ENCODE measurements around the gene TMEM130.
"Not testable (repeated sequence)": the region's sequence is repeated elsewhere in the genome, so short reads cannot be mapped to it uniquely, and the experiment has no call there.

The TMEM130 gene

DNA sequence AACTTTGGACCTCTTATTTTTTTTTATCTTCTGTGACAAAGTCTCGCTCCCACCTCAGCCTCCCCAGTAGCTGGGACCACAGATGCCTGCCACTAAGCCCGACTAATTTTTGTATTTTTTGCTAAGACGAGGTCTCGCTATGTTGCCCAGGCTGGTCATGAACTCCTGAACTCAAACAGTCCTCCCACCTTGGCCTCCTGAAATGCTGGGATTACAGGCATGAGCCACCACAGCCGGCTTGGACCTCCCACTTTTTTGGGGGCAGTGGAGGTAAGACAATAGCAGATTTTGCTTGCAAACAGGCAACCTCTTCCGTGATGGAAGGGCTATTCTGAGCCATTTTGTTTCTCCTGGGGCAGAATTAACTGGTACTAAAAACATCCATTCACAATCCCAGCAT is 7.3 kb upstream of the TMEM130 start:
- DNase-seq (ENCODE audit: low spot score), result no peak

DNA sequence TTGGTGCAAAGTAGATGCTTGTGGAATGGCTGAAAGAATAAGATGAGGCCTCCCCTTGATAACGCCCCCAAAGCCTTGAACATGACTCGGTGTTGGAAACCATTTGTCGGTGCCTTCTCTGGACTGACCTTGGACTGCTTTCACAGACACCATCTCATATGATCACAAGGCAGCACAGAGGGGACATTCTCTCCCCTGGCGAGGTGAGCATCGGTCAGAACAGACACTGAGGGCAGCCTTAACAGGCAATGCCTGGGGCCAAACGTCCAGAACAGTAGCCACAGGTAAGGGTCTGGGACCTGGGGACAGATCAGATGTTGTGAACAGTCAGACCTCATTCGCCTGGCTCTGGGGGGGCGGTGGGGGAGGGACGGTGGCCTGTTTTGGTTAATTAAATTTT is 5.7 kb upstream of the TMEM130 start:
- DNase-seq (ENCODE audit: low spot score), result no peak

DNA sequence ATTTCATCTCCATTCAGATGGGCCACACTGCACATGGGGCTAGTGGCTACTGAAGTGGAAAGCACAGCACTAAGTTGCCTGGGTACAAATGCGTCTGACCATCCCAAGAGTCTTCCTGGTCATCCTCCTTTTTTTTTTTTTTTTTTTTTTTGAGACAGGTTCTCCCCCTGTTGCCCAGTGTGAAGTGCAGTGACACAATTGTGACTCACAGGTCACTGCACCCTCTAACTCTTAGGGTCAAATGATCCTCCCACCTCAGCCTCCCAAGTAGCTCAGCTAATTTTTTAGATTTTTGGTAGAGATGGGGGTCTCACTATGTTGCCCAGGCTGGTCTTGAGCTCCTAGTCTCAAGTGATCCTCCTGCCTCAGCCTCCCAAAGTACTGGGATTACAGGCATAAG is 5.1 kb upstream of the TMEM130 start:
- no peak for DNase-seq (ENCODE audit: low spot score)

DNA sequence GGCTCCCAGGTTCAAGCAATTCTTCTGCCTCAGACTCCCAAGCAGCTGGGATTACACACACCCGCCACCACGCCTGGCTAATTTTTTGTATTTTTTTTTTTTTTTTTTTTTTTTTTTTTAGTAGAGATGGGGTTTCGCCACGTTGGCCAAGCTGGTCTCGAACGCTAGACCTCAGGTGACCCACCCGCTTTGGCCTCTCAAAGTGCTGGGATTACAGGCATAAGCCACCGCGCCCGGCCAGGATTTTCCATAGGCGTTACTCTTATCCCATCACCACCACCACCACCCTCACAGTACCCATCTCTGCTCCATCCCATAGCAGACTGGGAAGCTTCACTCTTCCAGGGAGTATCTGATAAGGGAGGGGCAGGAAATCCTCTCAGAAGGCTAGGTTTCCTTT is 3.8 kb upstream of the TMEM130 start:
- DNase-seq (ENCODE audit: low spot score), result not testable (repeated sequence)

DNA sequence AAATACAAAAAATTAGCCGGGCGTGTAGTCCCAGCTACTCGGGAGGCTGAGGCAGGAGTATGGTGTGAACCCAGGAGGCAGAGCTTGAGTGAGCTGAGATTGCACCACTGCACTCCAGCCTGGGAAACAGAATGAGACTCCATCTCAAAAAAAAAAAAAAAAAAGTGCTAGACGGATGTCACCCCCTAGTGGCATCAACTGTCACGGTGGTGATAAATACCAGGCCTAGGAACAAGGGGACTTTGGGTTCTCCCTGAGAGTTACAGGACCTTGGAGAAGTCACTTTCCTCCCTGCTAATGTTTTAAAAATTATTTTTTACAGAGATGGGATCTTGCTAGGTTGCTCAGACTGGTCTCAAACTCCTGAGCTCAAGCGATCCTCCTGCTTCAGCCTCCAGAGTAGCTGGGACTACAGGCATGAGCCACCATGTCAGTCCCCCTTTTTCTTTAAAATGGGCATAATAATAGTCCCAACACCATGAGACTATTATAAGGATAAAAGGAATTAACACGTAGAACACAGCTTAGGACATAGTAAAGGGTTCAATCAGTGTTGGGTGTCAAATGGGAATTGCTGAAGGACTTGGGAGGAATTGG is 2.6 kb upstream of the TMEM130 start:
- DNase-seq (ENCODE audit: low spot score), result peak; percentile 32

DNA sequence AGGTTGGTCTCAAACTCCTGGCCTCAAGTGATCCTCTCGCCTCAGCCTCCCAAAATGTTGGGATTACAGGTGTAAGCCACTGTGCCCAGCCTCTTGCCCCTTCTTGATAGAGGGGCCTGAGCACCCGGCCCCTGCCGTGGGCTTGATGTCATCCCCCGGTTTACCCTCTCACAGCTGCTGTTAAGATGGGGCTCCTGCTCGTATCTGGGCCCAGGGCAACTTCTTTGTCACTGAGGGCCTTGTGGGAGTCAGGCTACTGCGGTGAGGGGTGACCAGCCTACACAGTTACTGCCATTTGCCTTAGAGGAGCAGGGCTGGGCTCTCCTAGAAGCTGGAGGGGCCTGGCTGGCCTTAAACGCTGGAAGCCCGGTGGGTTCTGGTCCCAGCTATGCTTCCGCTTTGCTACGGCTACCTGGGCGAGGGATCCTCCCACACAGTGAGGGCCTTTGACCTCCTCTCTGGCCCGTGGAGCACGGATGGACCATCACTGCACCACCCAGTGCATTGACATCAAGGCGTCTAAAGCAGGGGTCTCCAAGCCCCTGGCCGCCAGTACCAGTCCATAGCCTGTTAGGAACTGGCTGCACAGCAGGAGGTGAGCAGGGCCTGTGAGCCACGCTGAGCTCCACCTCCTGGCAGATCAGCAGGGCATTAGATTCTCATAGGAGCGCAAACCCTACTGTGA is 1.1 kb upstream of the TMEM130 start:
- DNase-seq (ENCODE audit: low spot score), result no peak

DNA sequence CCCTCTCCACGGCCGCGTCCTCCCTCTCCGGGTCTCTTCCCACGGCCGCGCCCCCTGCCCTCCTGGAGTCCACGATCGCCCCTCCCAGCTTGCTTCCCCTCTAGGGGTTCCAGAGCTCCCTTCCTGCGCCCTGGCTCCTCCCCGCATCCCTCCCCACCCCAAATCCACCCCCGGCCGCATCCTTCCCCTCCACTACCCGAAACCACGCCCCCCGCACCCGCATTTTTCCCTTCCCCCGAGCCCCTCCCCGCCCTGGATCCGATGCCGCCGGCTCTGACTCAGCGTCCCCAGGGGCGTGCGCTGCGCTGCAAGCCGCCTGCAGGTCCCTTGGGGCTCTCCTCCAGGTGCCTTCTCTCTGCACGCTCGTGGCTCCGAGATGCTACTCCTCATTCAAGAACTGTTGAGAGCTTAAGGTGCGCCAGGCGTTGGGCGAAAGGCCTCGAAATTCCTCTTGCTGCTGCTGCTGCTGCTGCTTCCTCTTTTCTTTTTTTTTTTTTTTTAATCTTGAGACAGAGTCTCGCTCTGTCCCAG is 372 bp upstream of the TMEM130 start:
- peak; percentile 52 for DNase-seq (ENCODE audit: low spot score)

DNA sequence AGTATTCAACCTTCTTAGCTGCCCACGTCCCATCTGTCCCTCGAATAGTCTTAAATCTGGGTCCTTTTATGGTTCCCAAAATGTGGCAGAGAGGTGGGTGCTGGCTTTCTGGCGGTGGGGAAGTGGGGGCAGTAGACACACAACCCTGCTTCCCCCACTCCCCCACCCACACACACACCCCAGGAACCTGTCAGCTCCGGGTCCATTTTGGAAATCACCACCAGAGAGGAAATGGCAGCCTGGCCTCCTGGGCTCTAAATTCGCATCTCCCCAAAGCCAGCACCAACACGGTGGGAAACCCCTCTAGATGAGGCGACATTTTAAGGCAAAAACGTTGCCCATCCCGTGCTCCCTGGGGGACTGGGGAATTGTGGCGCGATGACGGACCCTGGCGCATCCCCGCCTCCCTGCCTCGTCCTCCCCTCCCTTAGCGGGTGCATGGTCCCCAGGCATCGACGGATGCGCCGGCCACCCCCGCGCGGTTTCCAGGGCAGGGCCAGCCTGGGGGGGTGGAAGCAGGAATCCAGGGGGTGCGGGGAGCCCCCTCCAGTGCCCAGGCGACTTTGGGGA is 702 bp downstream of the TMEM130 start:
- DNase-seq (ENCODE audit: low spot score), result no peak

DNA sequence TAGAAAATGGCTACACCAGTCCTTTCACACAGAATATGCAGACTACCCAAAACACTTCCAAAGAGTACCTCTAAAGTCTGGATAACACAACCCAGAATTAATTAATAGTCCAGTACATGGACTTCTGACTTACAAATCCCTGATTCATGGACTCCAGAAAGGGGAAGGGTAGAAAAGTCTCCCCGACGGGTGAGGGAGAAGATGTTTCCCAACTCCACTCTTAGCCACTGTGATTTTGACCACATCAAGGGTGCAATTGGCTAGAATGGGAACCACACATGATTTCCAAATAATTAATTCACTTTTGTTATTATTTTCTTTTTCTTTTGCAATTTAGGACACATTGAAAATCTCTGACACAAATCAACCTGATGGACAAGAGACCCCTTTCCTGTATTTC is 1.4 kb downstream of the TMEM130 start:
- no peak for DNase-seq (ENCODE audit: low spot score)

DNA sequence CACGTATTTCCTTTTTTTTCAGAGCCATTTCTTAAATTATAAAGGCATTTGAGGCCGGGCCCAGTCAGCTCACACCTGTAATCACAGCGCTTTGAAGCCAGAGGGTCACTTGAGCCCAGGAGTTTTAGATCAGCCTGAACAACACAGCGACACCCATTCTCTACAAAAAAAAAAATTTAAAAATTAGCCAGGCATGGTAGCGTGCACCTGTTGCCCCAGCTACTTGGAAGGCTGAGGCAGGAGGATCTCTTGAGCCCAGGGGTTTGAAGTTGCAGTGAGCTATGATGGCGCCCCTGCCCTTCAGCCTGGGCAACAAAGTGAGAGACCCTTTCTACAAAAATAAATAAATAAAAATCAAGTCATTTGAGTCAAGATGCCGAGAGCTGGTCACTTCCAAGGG is 3.0 kb downstream of the TMEM130 start:
- DNase-seq (ENCODE audit: low spot score), result no peak

DNA sequence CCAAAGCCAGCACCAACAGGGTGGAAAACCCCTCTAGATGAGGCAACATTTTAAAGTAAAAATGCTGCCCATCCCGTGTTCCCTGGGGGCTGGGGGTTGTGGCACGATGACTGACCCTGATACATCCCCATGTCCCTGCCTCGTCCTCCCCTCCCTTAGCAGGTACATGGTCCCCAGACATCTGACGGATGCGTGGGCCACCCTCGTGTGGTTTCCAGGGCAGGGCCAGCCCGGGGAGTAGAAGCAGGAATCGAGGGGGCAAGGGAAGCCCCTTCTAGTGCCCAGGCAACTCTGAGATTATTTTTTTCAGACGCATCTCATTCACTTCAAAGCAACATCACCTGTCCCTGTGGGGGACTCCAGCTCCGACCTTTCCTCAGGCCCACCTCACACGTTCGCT is 3.5 kb downstream of the TMEM130 start:
- no peak for DNase-seq (ENCODE audit: low spot score)

DNA sequence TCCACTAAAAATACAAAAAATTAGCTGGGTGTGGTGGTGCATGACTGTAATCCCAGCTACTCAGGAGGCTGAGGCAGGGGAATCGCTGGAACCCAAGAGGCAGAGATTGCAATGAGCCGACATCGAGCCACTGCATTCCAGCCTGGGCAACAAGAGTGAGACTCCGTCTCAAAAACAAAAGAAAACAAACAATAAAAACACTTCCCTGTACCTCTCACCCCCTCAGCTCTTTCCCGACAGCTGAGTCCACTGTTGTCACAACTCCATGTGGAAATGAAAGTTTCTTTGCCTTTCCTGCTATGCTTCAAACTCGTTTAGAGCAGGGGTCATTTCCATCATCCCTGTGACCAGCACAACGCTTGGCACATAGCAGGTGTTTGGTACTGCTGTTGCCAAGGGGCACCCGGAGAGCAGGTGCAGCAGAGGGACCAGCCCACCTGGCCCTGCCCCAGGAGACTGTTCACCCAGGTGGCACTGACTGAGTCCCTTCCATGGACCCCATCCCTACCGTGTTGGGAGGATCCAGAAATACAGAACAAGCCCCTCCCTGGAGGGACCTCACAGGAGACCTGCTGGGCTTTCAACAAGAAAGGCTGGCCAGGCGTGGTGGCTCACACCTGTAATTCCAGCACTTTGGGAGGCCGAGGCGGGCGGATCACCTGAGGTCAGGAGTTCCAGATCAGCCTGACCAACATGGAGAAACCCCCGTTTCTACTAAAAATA is 4.9 kb downstream of the TMEM130 start:
- no peak for DNase-seq (ENCODE audit: low spot score)

DNA sequence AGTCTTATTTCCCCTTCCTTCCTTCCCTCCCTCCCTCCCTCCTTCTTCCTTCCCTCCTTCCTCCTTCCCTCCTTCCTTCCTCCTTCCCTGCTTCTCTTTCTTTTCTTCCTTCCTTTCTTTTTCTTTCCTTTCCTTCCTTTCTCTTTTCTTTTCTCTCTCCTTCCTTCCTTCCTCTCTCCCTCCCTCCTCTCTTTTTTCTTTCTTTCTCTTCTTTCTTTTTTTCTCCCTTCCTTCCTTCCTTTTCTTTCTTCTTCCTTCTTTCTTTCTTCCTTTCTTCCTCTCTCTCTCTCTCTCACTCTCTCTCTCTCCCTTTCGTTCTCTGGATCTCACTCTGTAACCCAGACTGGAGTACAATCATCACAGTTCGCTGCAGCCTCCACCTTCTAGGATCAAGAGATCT is 6.2 kb downstream of the TMEM130 start:
- no peak for DNase-seq (ENCODE audit: low spot score)

DNA sequence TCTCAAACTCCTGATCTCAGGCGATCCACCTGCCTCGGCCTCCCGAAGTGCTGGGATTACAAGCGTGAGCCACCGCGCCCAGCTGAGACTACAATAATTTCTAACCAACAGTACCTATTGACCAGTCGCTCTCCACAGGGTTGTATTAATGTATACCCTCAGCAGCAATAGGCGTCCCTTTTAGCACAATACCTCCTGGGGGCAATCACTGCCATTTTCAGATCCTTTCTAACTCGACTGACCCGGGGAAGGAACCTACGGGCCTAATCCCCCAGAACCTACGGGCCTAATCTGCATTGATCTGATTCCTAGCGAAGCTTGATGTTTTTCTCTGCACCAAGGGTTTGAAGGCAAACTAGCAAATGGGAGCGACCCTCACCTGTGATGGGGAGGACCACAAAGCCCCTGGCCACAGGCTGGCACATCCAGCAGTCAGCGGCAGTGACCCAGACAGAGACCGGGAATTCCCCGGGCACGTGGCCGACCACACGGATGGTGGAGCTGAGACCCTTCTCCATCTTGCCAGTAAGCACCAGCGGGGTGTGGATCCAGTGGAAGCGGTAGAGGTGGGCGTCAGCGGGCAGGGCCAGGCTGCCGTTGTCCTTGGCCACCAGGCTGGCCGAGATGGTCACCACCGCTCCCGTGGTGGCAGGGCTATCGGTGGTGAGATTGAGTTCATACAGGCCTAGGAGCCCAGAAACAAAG is 6.9 kb downstream of the TMEM130 start:
- DNase-seq (ENCODE audit: low spot score), result no peak

DNA sequence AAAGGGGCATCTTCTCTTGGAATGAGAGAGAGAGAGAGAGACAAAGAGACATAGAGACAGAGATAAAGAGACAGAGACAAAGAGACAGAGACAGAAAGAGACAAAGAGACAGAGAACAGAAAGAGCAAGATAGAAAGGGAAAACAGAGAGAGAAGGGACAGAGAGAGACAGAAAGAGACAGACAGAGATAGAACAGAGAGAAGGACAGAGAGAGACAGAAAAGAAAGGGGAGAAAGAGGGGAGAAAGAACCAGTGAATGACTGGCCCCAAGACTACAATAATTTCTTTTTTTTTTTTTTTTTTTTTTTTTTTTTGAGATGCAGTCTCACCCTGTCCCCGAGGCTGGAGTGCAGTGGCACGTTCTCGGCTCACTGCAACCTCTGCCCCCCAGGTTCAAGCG is 7.6 kb downstream of the TMEM130 start:
- no peak for DNase-seq (ENCODE audit: low spot score)

DNA sequence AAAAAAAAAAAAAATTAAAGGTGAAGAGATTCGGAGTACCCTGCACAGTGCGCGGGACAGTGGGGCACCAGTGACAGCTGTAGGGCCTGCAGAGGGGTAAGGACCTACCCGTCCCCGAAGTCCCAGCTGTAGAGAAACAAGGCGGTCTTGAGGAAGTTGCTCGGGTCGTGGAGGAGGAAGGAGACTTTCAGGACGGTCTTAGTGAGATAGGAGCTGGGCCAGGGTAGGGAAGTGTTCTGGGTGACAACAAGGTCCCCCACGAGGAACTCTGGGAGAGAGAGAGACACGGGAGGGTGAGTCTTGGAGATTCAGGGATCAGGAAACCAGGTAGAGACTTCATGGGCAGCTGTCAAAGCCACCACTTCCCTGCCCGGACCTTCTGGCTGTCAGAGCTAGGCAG is 9.7 kb downstream of the TMEM130 start:
- no peak for DNase-seq (ENCODE audit: low spot score)

DNA sequence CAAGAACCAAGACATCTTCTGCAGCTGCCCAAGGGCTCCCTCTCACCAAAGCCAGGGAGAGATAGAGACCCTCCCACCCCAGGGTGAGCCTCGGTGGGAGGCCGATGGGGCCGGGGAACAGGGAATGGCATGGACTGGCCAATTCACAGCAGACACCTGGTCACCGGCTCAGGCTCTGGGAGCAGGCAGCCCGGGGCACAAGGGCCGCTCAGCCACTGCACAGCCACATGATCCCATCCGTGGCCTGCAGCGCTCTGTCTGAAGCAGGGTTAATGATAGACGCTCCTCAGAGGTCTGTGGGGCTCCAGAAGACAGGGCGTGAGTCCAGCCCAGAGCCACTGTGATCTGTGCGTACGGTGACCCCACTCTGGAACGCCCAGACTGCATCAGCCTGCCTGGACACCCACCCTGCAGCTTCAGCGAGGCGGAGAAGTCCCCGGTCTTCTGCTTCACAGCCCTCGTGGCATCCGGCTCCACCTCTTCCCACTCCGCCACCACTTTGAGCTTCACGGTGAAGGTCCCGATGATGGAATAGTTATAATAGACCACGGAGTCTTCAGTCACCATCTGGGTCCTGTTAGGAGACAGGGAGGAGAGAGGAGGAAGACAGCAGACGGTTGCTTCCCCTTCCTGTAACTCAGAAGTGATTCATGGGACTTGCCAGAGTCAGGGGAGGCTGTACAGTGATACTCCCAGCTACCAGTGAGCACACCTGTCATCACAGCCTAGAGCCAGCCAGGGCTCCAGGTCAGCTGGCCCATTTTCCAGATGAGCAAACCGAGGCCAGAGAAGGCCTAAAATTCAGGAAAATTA is 14.0 kb downstream of the TMEM130 start:
- DNase-seq (ENCODE audit: low spot score), result no peak

DNA sequence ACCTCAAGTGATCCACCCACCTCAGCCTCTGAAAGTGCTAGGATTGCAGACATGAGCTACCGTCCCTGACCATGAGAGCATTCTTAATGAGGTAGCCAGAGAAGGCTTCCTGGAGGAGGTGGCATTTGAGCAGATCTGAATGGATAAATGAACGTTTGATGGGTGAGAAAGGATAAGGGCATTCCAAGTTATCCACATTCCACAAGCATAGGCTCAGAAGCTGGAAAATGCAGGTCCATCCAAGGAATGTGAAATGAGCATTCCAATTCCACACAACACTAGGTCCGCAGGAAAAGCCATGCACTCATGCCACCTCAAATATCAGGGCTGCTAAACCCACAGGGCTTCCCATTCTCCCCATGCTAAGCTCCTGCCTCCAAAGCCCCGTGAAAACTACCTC is 17.0 kb downstream of the TMEM130 start:
- no peak for DNase-seq (ENCODE audit: low spot score)

DNA sequence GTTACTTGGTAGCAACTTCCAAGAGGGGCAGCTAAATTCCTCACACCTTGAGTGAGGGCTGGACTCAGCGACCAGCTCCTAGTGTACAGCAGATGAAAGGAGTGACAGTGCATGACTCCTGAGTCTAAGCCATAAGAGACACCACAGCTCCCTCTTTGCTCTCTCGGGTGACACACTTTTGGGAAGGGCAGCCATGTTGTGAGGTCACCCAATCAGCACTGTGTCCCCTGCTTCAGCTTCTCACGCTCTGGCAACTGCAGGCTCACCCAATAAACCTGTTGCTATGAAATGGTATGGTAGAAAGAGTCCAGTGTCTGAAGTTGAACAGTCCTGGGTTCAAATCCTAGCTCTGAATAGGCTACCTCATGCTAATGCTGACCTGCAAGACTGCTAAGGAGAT is 20.9 kb downstream of the TMEM130 start:
- DNase-seq (ENCODE audit: low spot score), result no peak

DNA sequence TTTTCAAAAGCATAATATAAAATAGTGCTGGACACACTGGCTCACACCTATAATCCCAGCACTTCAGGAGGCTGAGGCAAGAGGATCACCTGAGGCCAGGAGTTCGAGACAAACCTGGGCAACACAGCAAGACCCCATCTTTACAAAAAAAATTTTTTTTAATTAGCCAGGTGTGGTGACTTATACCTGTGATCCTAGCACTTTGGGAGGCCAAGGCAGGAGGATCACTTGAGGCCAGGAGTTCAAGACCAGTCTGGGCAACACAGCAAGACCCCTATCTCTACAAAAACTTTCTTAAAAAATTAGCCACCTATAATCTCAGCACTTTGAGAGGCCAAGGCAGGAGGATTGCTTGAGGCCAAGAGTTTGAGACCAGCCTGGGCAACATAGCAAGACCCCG is 27.3 kb downstream of the TMEM130 start:
- not testable (repeated sequence) for DNase-seq (ENCODE audit: low spot score)

DNA sequence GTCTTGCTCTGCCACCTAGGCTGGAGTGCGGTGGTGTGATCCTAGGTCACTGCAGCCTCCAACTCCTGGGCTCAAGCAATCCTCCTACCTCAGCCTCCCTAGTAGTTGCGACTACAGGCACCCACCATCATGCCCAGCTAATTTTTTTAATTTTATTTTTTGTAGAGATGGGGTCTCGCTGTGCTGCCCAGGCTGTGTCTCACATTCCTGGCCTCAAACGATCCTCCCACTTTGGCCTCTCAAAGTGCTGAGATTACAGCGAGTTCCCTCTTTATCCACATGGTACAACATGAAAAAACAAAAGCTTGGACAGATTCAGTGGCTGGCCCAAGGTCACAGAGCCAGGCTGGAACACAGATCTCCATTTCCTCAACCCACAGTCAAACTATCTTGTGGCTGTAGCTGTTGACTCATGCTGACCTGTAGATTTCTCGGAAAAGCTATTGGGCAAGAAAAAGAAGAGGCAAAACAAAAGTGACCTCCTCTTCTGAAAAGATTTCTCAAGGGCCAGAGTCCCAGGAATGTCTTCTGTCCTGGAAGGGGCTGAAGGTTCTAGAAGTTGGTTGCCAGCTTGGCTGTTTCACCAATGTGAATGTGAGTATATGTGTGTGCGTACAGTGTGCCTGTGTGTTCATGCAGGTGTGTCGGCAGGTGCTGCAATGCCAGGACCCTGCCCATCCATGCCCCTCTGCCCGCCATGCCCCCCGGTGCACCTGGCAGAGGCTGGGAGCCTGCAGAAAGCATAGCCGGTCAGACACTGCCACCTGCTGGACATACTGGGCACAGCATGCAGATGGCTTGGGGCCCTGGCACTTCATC is 28.4 kb downstream of the TMEM130 start:
- peak; percentile 65 for DNase-seq (ENCODE audit: low spot score)

Data from CD4-positive, alpha-beta T cell treated with Interleukin-15 for 4 hours (primary cell).